Panc1 (cell line): ENCODE results near the gene WBP1L. TPM values are rescaled to one million over a fixed set of nuclear protein-coding genes. Genes with fewer than 3 reads are reported as not detected.

ENCODE experiments used
- ATAC-seq: fragments of 200-7000 bp; cut with Tn5 transposase; 2 replicates; pipeline ENCODE4 v1.9.1; 2020; ENCODE audit warnings: mild to moderate bottlenecking, moderate library complexity
- BruUV-seq: library from RNA; stranded (reverse); fragments of 400-500 nt; replicated peaks from 2 replicates; lab custom pipeline; 2021; lab: Mats Ljungman, UMichigan
- CTCF ChIA-PET: fragments of 300-600 bp; sonication (Branson Sonifier 250); formaldehyde crosslinking; loops from one replicate; lab custom pipeline; 2022; ENCODE audit warnings: antibody characterized with exemption; lab: Charles Lee
- POLR2A ChIA-PET: fragments of 300-600 bp; sonication (Branson Sonifier 250); formaldehyde crosslinking; loops from one replicate; lab custom pipeline; 2022; ENCODE audit warnings: antibody characterized with exemption; lab: Charles Lee
- DNase-seq: peaks from one replicate; pipeline ENCODE4 v3.0.0-alpha.2; 2010; ENCODE audit warnings: low read depth, low spot score
- H3K27ac ChIP-seq: 2 replicates; pipeline ENCODE4 v1.5.1; 2011; ENCODE audit warnings: mild to moderate bottlenecking, low read length, inconsistent platforms
- H3K27me3 ChIP-seq: fragments of 200-500 bp; sonication (Bioruptor generic); 2 replicates; pipeline ENCODE4 v1.6.0; 2014; ENCODE audit warnings: low read length, inconsistent platforms; ENCODE audit not compliant: control insufficient read depth, insufficient read depth
- H3K36me3 ChIP-seq: fragments of 200-500 bp; sonication (Bioruptor generic); 2 replicates; pipeline ENCODE4 v1.5.1; 2014; ENCODE audit warnings: inconsistent platforms, mild to moderate bottlenecking, low read length, moderate library complexity; ENCODE audit not compliant: control insufficient read depth, insufficient read depth
- H3K4me1 ChIP-seq: 2 replicates; pipeline ENCODE4 v1.5.1; 2011; ENCODE audit warnings: inconsistent platforms, mild to moderate bottlenecking, low read length, moderate library complexity; ENCODE audit not compliant: control insufficient read depth, insufficient read depth
- H3K4me3 ChIP-seq, 2 experiments: 2 replicates each; pipeline ENCODE4 v1.5.1; 2011 to 2012; ENCODE audit warnings: low read depth in 2 of 2, low read length in 2 of 2, mild to moderate bottlenecking in 2 of 2, inconsistent platforms in 1 of 2, moderate library complexity in 1 of 2
- H3K9me3 ChIP-seq: fragments of 200-500 bp; sonication (Bioruptor generic); 2 replicates; pipeline ENCODE4 v1.5.1; 2014; ENCODE audit warnings: low read depth, mild to moderate bottlenecking, inconsistent platforms, low read length, moderate library complexity; ENCODE audit not compliant: control insufficient read depth, insufficient read depth
- SIN3A ChIP-seq: IDR thresholded peaks from 2 replicates; pipeline ENCODE4 v1.6.1; 2012; ENCODE audit warnings: low read depth, mild to moderate bottlenecking, low read length, moderate library complexity, borderline replicate concordance; ENCODE audit not compliant: insufficient read depth
- TCF7L2 ChIP-seq: IDR thresholded peaks from 2 replicates; pipeline ENCODE4 v1.6.1; 2011; ENCODE audit warnings: mild to moderate bottlenecking, low read depth, low read length, inconsistent platforms
- in situ Hi-C: cut with HindIII; loops from 2 replicates; pipeline ENCODE4 v1.10.0; 2016; ENCODE audit warnings: low sequenced_read_pairs, low pct_unique_long_range_greater_than_20kb
- intact Hi-C: fragments of 100-400 bp; cut with micrococcal nuclease; formaldehyde crosslinking; loops from one replicate; pipeline ENCODE4 v1.10.0; 2022; ENCODE audit not compliant: unreplicated experiment
- total RNA-seq: library from RNA; stranded (reverse); gene quantifications from one replicate; pipeline ENCODE4 v1.2.1, GENCODE V29; 2021; ENCODE audit not compliant: unreplicated experiment
- TF ChIP-seq, protein P1 (sequence below): fragments of 450-650 bp; IDR thresholded peaks from 2 replicates; pipeline ENCODE4 v1.5.1; 2017; ENCODE audit warnings: mild to moderate bottlenecking
- TF ChIP-seq, protein P2 (sequence below), 2 experiments: IDR thresholded peaks; 2 replicates each; pipeline ENCODE4 v1.6.1; 2011 to 2012; ENCODE audit warnings: low read depth in 2 of 2, control low read depth in 1 of 2, low read length in 1 of 2, mild to moderate bottlenecking in 1 of 2, moderate library complexity in 1 of 2; ENCODE audit not compliant: insufficient read depth in 1 of 2

Gene WBP1L
- total RNA-seq, 1 experiment from 2014 or later: 91.3 TPM

DNA sequence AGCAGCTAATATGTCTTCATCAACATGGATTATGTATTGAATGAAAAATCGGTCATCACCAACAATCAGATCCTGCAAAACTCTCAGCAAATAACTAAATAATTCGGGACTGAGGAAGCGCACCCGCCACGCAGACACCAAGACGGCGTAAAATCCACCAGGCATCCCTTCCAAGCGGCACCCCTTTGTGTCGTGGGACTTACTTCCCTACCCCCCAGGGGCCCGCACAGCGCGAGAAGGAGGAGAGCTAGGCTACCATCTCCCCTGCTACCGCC is 30.3 kb upstream of the WBP1L start:
- CTCF ChIA-PET: interaction anchor here (0.6 to 1.2 kb wide), 4 partner anchors 10 to 62 kb away, joined by 3 to 7 read pairs (median 6); no protein-coding TSS in a partner anchor
- TF ChIP-seq TCF7L2 (no peak), SIN3A (no peak)
- TF ChIP-seq, protein P1, sequence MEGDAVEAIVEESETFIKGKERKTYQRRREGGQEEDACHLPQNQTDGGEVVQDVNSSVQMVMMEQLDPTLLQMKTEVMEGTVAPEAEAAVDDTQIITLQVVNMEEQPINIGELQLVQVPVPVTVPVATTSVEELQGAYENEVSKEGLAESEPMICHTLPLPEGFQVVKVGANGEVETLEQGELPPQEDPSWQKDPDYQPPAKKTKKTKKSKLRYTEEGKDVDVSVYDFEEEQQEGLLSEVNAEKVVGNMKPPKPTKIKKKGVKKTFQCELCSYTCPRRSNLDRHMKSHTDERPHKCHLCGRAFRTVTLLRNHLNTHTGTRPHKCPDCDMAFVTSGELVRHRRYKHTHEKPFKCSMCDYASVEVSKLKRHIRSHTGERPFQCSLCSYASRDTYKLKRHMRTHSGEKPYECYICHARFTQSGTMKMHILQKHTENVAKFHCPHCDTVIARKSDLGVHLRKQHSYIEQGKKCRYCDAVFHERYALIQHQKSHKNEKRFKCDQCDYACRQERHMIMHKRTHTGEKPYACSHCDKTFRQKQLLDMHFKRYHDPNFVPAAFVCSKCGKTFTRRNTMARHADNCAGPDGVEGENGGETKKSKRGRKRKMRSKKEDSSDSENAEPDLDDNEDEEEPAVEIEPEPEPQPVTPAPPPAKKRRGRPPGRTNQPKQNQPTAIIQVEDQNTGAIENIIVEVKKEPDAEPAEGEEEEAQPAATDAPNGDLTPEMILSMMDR: no peak
- H3K4me1 ChIP-seq: peaks cover 37% of the 10 kb centered on the region
- POLR2A ChIA-PET: interaction anchor here (0.5 to 0.7 kb wide), 2 partner anchors 271 to 768 kb away, joined by 5 to 9 read pairs; no protein-coding TSS in a partner anchor
- ATAC-seq (peak; percentile 75), DNase-seq (no peak)
- H3K27ac ChIP-seq: peak overlapping the region; percentile 93
- H3K4me3 ChIP-seq: peak overlapping the region; percentile 68 to 82
- intact Hi-C loops: no loop called here
- H3K36me3 ChIP-seq: peaks cover 2% of the 10 kb centered on the region; the same call in 1 of the 2 replicates
- H3K27me3 ChIP-seq: no peaks in the 10 kb centered on the region
- in situ Hi-C loops: no loop called here
- H3K9me3 ChIP-seq: no peaks in the 10 kb centered on the region
- BruUV-seq: no TSS peak

DNA sequence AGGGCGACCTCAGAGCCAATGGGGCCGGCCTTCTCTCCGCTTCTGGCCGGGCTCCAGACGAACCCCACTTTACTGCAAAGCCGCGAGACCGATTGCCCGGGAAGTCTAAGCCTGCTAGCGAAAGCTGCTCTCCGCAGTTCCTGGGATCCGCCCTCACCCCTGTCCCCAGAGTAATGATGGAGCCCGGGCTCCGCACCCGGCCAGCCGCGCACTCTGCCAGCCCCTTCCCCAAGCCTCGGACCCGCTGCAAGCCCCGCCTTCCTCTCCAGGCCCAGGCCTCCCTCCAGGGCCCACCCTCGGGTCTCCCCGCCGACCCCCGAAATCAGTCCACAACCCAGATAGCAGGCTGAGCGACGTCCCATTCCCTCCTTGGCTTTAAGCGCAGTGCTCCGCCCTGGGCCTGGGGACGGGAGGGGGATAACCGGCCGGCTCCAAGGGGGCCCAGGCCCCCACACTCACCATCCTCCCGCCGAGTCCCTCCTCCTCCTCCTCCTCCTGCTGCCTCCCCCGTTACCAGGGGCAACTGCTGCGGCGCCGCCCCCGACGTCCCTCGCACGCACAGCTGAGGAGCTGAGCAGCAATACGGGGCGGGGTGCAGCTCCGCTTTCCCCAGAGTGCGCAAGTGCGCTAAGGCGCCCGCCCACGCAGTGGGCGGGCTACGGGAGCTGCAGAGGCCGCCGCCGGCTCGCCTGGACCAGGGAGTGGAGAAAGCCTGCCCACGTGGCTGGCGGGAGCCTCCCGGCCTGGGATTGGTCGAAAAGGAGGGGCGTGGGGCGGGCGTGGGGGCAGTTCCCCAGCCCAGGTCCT is 29.7 kb upstream of the WBP1L start, which contains the start of gene ARL3:
ARL3 (minus strand) TSS at position 584 of the 807 bp plus-strand sequence; CDS start at position 462, 122 bp downstream.
- ChIA-PET POLR2A (interaction anchor here (0.5 to 0.7 kb wide), 6 partner anchors 27 to 166 kb away, joined by 3 to 14 read pairs (median 4); no protein-coding TSS in a partner anchor), CTCF (interaction anchor here (0.6 to 1.2 kb wide), 7 partner anchors 11 to 531 kb away, joined by 3 to 9 read pairs (median 5); no protein-coding TSS in a partner anchor)
- no peaks in the 10 kb centered on the region for H3K9me3 ChIP-seq
- peak; percentile 85 for DNase-seq
- peaks cover 37% of the 10 kb centered on the region for H3K4me1 ChIP-seq
- H3K36me3 ChIP-seq: peaks cover 2% of the 10 kb centered on the region; the same call in 1 of the 2 replicates
- no peaks in the 10 kb centered on the region for H3K27me3 ChIP-seq
- TF ChIP-seq SIN3A (peak; percentile 85; the same call in 1 of the 2 replicates), TCF7L2 (no peak)
- TF ChIP-seq, protein P2, sequence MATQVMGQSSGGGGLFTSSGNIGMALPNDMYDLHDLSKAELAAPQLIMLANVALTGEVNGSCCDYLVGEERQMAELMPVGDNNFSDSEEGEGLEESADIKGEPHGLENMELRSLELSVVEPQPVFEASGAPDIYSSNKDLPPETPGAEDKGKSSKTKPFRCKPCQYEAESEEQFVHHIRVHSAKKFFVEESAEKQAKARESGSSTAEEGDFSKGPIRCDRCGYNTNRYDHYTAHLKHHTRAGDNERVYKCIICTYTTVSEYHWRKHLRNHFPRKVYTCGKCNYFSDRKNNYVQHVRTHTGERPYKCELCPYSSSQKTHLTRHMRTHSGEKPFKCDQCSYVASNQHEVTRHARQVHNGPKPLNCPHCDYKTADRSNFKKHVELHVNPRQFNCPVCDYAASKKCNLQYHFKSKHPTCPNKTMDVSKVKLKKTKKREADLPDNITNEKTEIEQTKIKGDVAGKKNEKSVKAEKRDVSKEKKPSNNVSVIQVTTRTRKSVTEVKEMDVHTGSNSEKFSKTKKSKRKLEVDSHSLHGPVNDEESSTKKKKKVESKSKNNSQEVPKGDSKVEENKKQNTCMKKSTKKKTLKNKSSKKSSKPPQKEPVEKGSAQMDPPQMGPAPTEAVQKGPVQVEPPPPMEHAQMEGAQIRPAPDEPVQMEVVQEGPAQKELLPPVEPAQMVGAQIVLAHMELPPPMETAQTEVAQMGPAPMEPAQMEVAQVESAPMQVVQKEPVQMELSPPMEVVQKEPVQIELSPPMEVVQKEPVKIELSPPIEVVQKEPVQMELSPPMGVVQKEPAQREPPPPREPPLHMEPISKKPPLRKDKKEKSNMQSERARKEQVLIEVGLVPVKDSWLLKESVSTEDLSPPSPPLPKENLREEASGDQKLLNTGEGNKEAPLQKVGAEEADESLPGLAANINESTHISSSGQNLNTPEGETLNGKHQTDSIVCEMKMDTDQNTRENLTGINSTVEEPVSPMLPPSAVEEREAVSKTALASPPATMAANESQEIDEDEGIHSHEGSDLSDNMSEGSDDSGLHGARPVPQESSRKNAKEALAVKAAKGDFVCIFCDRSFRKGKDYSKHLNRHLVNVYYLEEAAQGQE (IDR thresholded peaks at IDR 0.05; ENCODE audit: insufficient read depth in 1 of 2, low read depth in 2 of 2, low read length in 1 of 2): no peak
- TF ChIP-seq, protein P1: no peak; the same call in 1 of the 2 replicates
- no TSS peak for BruUV-seq
- intact Hi-C loops (no loop called here), in situ Hi-C loops (no loop called here)
- H3K4me3 ChIP-seq: peak within 1 kb of the TSS; percentile 68 to 82
- ATAC-seq: peak; percentile 96
- peak within 1 kb of the TSS; percentile 93 for H3K27ac ChIP-seq
